Right lobe of liver (tissue), 4 donors: ENCODE results near the gene TM9SF1.

Experiments used
- POLR2A ChIP-seq: fragments of 450-650 bp; IDR thresholded peaks from one replicate; pipeline ENCODE4 v1.6.1; 2017; ENCODE audit warnings: antibody characterized with exemption, mild to moderate bottlenecking
- TF ChIP-seq, protein P1 (sequence below), 4 donors: fragments of 200-600 bp in 3 of 4; fragments of 450-650 bp in 1 of 4; IDR thresholded peaks; one replicate each; pipeline versions ENCODE4 v1.5.1 to v1.8.0; 2016 to 2022; ENCODE audit warnings: antibody characterized with exemption in 4 of 4, mild to moderate bottlenecking in 2 of 4
- donor health status: DM: no; HTN: no; CAD: no.
- donor health status: DM: no; HTN: no; CAD: no.
- donor health status: DM: no; HTN: yes; CAD: no.

DNA sequence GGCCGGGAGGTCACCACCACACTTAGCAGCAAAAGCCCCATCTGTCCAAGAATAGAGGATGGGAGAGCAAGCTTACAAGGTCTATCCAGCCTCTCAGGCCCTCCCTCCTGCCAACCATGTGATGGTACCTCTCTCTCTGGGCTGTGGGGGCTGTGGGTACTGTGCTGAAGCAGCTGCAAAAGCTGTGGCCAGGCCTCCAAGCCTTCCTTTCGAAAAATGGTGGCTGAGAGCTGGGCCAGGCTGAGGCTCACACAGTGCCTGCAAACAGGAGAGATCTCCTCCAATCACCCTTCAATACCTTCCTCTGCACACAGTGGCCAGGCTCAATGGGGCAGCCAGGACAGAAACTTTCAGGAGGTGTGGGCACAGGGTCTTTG is 7.7 kb downstream of the TM9SF1 start:
- TF ChIP-seq, protein P1, sequence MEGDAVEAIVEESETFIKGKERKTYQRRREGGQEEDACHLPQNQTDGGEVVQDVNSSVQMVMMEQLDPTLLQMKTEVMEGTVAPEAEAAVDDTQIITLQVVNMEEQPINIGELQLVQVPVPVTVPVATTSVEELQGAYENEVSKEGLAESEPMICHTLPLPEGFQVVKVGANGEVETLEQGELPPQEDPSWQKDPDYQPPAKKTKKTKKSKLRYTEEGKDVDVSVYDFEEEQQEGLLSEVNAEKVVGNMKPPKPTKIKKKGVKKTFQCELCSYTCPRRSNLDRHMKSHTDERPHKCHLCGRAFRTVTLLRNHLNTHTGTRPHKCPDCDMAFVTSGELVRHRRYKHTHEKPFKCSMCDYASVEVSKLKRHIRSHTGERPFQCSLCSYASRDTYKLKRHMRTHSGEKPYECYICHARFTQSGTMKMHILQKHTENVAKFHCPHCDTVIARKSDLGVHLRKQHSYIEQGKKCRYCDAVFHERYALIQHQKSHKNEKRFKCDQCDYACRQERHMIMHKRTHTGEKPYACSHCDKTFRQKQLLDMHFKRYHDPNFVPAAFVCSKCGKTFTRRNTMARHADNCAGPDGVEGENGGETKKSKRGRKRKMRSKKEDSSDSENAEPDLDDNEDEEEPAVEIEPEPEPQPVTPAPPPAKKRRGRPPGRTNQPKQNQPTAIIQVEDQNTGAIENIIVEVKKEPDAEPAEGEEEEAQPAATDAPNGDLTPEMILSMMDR (IDR thresholded peaks at IDR 0.05): no peak
- no peak for TF ChIP-seq POLR2A
